Lung (tissue), 12 donors: ENCODE results near the gene TBC1D9B. TPM values are rescaled to one million over a fixed set of nuclear protein-coding genes. Genes with fewer than 3 reads are reported as not detected.

Experiments
- ATAC-seq: fragments of 200-7000 bp; cut with Tn5 transposase; one replicate; pipeline ENCODE4 v1.9.1; 2020; ENCODE audit warnings: moderate number of reproducible peaks; ENCODE audit not compliant: insufficient read depth, low FRiP score
- DNase-seq, 3 donors: peaks; one replicate each; pipeline ENCODE4 v3.0.0-alpha.2; 2013 to 2017
- H3K27ac ChIP-seq, 2 donors: one replicate each; pipeline ENCODE4 v1.5.1; 2013; ENCODE audit warnings: mild to moderate bottlenecking in 2 of 2, moderate library complexity in 2 of 2, control low read depth in 1 of 2, inconsistent platforms in 1 of 2, low read depth in 1 of 2, low read length in 1 of 2
- H3K27me3 ChIP-seq, 3 donors: one replicate each; pipeline ENCODE4 v1.5.1; 2013; ENCODE audit warnings: low read length in 2 of 3; ENCODE audit not compliant: control insufficient read depth in 3 of 3, insufficient read depth in 3 of 3
- H3K36me3 ChIP-seq, 4 donors: one replicate each; pipeline ENCODE4 v1.5.1; 2013; ENCODE audit warnings: low read length in 4 of 4, mild to moderate bottlenecking in 1 of 4, moderate library complexity in 1 of 4; ENCODE audit not compliant: control insufficient read depth in 4 of 4, insufficient read depth in 4 of 4
- H3K4me1 ChIP-seq, 5 donors: one replicate each; pipeline ENCODE4 v1.5.1; 2013; ENCODE audit warnings: low read length in 5 of 5, mild to moderate bottlenecking in 2 of 5, moderate library complexity in 1 of 5; ENCODE audit not compliant: control insufficient read depth in 5 of 5, insufficient read depth in 5 of 5
- H3K4me3 ChIP-seq: one replicate; pipeline ENCODE4 v1.5.1; 2013; ENCODE audit warnings: mild to moderate bottlenecking, control low read depth, moderate library complexity
- H3K9ac ChIP-seq, 2 donors: one replicate each; pipeline ENCODE4 v1.5.1; 2013; ENCODE audit warnings: low read length in 2 of 2, control low read depth in 1 of 2; ENCODE audit not compliant: insufficient read depth in 1 of 2
- H3K9me3 ChIP-seq, 4 donors: one replicate each; pipeline ENCODE4 v1.5.1; 2013; ENCODE audit warnings: low read length in 3 of 4, mild to moderate bottlenecking in 1 of 4, moderate library complexity in 1 of 4; ENCODE audit not compliant: control insufficient read depth in 4 of 4, insufficient read depth in 3 of 4
- CTCF ChIP-seq: IDR thresholded peaks from 2 replicates; pipeline ENCODE4 v1.5.1; 2012; ENCODE audit warnings: mild to moderate bottlenecking; ENCODE audit errors: control extremely low read depth, extremely low read depth
- WGBS, 2 donors: extraction: QIAGEN DNeasy Blood & Tissue Kit; methylation state at CpG; one replicate each; pipeline ENCODE4 v1.1.7; 2013; 5-methylcytosine and 5-hydroxymethylcytosine counted together
- polyA plus RNA-seq, 2 donors: library from polyadenylated mRNA; stranded (reverse); fragments of 200-250 nt; gene quantifications; one replicate each; pipeline ENCODE4 v1.2.1, GENCODE V29; 2013
- total RNA-seq, 2 donors: library from RNA; depleted of rRNA in 1 of 2; stranded (reverse); fragments of >200 nt in 1 of 2; gene quantifications; one replicate each; pipeline ENCODE4 v1.2.1, GENCODE V29; 2014 to 2021
- donor health status: control.
- donor health status: control.
- donor health status: Bipolar disorder and iron deficiency.
- donor health status: healthy.
- donor health status: DM: yes; HTN: yes; CAD: no.

Gene TBC1D9B
- total and polyA plus RNA-seq, 4 donors, result 55.9 to 129 (median 66.6) TPM

DNA sequence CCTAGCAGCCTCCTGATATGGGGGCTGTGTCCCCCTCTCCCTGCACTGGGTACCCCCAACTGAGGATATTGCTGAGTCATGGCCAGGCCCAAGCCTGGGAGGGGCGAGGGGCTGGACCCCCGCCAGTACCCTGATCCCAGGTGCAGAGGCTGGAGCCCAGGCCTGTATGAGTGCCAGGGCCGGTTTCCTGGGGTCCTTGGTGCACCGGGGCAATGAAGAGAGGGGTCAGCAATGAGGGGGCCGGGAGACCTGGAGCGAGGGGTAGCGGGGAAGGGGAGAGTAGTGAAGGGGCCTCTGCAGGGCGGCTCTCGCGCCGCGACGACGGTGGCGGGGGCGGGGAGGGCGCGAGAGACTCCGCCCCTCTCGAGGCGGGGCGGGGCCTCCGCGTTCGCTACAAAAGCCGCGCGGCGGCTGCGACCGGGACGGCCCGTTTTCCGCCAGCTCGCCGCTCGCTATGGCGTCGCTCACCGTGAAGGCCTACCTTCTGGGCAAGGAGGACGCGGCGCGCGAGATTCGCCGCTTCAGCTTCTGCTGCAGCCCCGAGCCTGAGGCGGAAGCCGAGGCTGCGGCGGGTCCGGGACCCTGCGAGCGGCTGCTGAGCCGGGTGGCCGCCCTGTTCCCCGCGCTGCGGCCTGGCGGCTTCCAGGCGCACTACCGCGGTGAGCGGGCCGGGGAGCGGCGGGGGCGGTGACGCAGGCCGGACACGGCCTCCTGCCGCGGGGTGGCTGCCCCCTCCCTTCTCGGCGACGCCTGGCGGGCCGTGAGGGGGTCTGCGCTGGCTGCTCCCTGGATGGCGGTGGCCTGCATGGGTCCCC is 87.0 kb downstream of the TBC1D9B start, which contains the start of gene SQSTM1:
Gene SQSTM1 (plus strand): TSS at position 423 of the 815 bp plus-strand sequence. CDS start 32 bp downstream, at position 455.
- H3K4me1 ChIP-seq, result peaks cover 5 to 45% (median 12%) of the 10 kb centered on the region in 5 donors

DNA sequence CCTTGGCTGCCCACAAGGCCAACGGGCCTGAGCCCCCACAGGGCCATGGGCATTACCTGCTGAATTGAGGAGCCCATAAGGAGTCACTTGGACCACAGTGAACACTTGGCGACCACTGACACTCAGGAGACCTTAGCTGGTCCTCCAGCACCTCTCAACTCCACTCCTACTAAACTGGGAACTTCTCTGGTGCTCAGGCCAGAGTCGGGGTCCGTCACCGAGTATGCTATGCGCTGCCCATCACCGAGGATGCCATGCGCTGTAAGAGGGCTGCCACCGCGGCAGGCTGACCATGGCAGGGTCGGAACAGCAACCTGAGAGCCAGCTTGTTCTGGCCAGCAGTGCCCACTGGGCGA is 87.6 kb downstream of the TBC1D9B start:
- no peaks in the 10 kb centered on the region for H3K27me3 ChIP-seq
- H3K9me3 ChIP-seq, result no peaks in the 10 kb centered on the region
- ATAC-seq, result no peak
- peaks cover 5 to 45% (median 12%) of the 10 kb centered on the region in 5 donors for H3K4me1 ChIP-seq
- no peak for TF ChIP-seq CTCF
- peaks cover 5 to 31% (median 13%) of the 10 kb centered on the region in 4 donors for H3K36me3 ChIP-seq
- no peak for DNase-seq
- 28 to 46% methylated on average over 12 of the region's 12 CpGs for WGBS, 2 donors
- H3K4me3 ChIP-seq, result peak overlapping the region; percentile 45
- no peak overlapping the region for H3K9ac ChIP-seq
- H3K27ac ChIP-seq, result peak overlapping the region; percentile 91 to 95

More for the DNA sequence above, 87.0 kb downstream of the TBC1D9B start, which contains the start of gene SQSTM1:
- DNase-seq (peak; percentile 86 to 93 (median 88)), ATAC-seq (peak; percentile 71)
- peak within 1 kb of the TSS; percentile 52 to 70 for H3K9ac ChIP-seq
- peak within 1 kb of the TSS; percentile 95 for H3K4me3 ChIP-seq
- peaks cover 9 to 35% (median 19%) of the 10 kb centered on the region in 4 donors for H3K36me3 ChIP-seq
- TF ChIP-seq CTCF, result no peak
- 0 to 1% methylated on average over 43 to 81 of the region's 81 CpGs for WGBS, 2 donors
- no peaks in the 10 kb centered on the region for H3K9me3 ChIP-seq
- peak within 1 kb of the TSS; percentile 95 to 96 for H3K27ac ChIP-seq
- H3K27me3 ChIP-seq, result no peaks in the 10 kb centered on the region

DNA sequence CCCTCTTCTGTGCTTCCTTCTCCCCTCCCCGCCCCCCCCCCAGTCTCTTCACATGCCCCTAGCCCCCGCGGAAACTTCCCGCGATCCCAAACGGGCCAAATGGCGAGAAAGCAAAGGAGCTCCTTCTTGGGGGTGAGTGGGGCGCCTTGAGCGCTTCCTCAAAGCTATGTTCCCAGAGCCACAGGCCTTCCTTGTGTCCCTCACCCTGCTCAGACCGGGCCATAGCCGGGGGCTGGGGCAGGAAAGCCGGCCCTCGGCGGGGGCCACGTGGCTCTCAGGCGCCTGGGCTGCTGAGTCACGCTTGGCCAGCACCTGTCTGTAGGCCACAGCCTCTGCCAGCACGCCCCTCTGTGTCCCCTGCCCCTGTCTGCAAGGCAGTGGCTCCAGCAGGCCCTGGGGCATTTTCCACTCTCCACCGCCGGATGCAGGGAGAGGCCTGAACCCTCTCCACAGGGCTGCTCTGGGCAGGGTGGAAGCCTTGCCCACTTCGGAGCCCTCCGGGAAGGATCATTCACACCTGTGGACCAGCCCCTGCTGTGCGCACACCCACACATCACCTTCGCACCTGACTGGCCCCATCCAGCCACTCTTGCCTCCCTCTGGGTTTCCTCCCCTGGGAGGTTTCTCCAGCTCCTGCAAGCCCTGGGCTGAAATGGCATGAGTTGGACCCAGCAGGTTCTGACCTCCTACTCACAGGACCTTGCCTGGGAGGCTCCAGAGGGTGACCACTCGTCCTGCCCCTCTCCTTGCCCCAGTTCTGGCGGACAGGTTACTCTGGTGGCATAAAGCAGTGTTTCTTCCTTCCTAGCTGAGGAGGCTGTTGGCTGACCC is 88.2 kb downstream of the TBC1D9B start:
- 17 to 33% methylated on average over 20 to 26 of the region's 26 CpGs for WGBS, 2 donors
- H3K27ac ChIP-seq, result peak overlapping the region; percentile 91 to 95
- peak overlapping the region; percentile 8 for H3K4me3 ChIP-seq
- no peaks in the 10 kb centered on the region for H3K27me3 ChIP-seq
- H3K9ac ChIP-seq, result no peak overlapping the region
- peaks cover 5 to 44% (median 12%) of the 10 kb centered on the region in 5 donors for H3K4me1 ChIP-seq
- no peak for TF ChIP-seq CTCF
- peaks cover 0 to 26% (median 7%) of the 10 kb centered on the region in 4 donors for H3K36me3 ChIP-seq
- DNase-seq, result peak in 1 of 3 donors; percentile 45
- ATAC-seq, result peak; percentile 11
- H3K9me3 ChIP-seq, result no peaks in the 10 kb centered on the region
